ENCODE results near the gene CERS6.
A peak's percentile ranks its signal among the peaks of the same experiment; 100 is the strongest.
"Not testable (repeated sequence)": the region's sequence is repeated elsewhere in the genome, so short reads cannot be mapped to it uniquely, and the experiment has no call there.

CERS6 gene

DNA sequence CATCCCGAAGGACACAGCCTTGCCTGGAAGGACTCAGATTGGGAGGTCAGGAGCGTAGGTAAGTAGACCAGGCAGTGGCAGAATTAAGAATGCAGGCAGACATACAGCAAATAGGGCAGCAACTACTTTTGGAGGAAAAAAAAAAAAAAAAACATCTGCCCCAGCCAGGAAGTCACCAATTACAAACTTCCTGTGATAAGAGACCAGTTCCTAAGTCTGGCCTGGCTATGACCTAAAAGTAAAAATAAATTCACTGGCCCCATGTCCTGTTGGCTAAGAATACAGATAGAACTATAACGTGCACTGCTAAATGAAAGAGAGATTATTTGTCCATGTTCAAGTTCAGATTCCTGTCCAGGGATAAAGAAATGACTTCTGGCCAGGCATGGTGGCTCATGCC is 301.2 kb downstream of the CERS6 start:
- DNase-seq (ENCODE audit: low read depth, low spot score), result no peak
- H3K4me3 ChIP-seq (ENCODE audit: low read length), result no peak overlapping the region

DNA sequence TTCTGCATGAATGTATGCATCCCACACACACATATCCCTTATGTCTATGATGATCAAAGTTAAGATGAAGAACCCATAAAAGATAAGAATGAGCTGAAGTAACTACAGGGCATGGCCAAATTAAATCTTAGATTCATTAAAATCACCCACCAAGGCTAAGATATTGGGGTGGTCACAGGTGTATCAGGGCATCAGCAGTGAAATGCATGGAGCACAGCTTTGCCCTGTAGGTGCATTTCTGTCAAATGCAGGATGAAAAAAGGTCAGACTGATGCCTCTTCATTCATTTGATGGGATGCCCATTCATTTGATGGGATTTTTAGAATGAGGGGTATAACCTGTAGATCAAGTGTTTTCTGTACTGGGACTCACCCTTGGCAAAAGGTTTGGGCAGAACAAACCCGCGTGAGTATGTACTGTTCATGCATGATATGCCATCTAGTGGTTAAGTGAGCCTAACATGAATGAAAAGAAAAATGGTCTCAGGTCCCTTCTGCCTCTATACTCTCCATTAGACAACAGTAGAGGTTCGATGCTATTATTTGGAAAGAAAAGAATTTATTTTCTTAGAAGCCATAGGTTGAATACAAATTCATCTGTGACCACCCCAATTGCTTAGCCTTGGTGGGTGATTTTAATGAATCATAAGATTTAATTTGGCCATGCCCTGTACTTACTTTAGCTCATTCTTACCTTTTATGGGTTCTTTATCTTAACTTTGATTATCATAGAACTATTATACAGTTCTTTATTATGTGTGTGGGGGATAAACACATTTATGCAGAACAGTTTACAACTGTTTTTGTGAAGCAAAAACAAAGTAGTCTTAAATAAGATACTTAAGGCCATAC is 303.1 kb downstream of the CERS6 start:
- no peak overlapping the region for H3K4me3 ChIP-seq (ENCODE audit: low read length)
- peak; percentile 35 for DNase-seq (ENCODE audit: low read depth, low spot score)

DNA sequence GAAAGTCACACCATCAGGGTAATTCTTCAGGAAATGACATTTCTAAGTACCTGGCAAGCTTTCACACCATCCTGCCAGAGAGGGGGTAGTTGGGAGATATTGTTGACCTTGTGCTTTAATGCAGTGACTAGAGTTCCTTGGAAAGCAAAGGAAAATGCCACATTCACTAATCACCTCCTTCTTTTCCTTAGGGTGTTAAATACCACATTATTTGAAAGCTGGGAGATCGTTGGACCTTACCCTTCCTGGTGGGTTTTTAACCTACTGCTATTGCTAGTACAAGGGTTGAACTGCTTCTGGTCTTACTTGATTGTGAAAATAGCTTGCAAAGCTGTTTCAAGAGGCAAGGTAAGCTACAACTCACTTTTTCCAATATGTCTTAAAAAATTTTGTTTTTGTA is 309.3 kb downstream of the CERS6 start:
- no peak overlapping the region for H3K4me3 ChIP-seq (ENCODE audit: low read length)
- no peak for DNase-seq (ENCODE audit: low read depth, low spot score)

DNA sequence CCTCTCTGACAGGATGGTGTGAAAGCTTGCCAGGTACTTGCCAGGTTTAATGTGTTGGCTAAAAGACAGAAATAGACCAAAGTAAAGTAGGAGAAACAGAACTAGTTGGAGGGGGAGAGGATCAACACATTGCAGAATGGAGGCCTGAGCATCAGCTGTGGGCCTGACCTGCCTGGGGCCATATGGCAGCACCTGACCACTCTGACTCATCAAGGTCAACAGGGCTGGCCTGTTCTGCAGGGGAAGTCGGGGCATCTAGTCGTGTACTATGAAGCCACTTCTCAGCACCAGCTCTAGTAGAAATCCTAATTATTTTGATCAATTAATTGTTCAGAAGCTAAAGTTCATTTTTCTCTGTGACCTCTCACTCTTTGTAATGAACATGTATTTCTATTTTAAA is 310.5 kb downstream of the CERS6 start:
- DNase-seq (ENCODE audit: low read depth, low spot score), result no peak
- H3K4me3 ChIP-seq (ENCODE audit: low read length), result no peak overlapping the region

DNA sequence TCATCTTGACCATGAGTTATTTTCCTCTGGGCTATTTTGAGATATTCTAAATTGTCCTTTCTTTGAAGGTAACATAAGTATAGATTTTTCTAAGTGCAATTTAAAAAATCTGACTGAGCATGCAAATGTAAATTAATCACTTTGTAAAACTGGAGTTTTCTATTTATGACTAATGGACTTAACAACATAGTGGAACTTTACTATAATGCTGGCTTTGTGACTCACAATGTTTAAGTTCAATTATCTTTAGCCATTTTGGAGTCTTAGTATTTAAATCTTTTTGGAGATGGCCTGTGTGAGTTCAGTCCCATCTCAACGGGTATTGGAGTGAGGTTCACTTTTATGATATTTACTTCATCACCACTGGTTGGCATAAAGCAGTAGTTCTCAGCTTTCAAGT is 311.2 kb downstream of the CERS6 start:
- DNase-seq (ENCODE audit: low read depth, low spot score), result no peak
- no peak overlapping the region for H3K4me3 ChIP-seq (ENCODE audit: low read length)

DNA sequence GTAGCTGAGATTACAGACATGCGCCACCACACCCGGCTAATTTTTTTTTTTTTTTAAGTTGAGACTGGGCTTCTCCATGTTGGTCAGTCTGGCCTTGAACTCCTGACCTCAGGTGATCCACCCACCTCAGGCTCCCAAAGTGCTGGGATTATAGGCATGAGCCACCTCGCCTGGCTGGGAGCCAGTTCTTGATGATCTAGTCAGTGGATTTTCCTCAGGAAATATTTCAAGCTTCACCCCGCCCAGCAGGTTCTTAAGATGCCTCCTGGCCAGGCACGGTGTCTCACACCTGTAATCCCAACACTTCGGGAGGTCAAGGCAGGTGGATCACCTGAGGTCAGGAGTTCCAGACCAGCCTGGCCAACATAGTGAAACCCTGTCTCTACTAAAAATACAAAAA is 312.3 kb downstream of the CERS6 start:
- not testable (repeated sequence) for DNase-seq (ENCODE audit: low read depth, low spot score); H3K4me3 ChIP-seq (ENCODE audit: low read length)

DNA sequence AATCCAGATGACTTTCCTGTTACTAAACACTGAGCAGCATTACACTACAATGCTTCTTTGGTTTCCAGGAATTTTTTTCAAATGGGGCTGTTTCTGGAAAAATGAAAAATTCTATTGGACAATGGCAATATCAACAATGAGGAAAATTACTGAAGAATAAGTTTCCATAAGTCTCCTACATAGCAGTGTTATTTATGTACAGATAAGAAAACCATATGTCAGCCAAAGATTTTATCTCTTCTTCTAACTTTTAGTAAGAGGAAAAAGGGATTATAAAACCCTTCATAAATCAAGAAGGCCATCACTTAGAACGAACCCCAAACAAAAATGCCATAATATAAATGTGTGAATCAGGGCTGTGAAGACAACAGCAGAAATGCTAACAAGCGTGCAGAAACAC is 314.7 kb downstream of the CERS6 start:
- H3K4me3 ChIP-seq (ENCODE audit: low read length), result no peak overlapping the region
- DNase-seq (ENCODE audit: low read depth, low spot score), result no peak

DNA sequence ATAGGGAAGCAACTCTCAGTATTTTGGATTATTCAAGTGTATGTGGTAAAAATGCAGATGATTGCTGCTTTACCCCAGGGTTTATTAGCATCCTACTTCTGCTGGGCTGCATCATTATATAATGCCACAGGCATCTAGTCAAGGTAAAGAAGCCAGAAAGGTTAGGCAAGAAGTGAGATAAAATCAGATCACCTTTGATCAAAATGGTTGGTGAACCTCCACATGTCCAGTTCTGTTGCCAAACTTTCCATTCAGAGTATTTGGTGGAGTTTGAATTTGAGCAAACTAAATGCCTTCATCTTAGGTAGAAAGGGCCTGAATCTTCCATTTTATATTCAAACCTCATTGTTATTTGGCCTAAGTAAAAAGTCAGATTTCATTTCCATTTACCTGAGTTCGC is 316.6 kb downstream of the CERS6 start:
- no peak overlapping the region for H3K4me3 ChIP-seq (ENCODE audit: low read length)
- no peak for DNase-seq (ENCODE audit: low read depth, low spot score)

DNA sequence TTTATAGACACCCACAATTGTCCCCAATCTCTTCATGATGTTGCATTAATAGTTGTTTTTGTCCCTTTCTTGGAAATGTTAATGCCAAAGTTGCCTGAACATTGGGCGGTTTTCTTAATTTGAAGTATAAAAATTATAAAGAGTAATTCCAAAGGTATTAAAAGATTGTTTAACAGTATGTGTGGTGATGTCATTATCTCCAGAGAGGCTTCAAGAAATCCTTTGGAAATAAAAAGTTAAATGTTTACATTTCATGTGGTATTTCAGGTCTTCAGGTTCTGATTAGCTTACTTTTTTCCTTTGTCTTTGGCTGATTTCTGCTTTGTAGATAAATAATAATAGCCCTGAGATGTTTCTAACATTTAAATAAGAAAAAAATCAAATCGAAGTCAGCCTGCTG is 317.1 kb downstream of the CERS6 start:
- DNase-seq (ENCODE audit: low read depth, low spot score), result no peak
- H3K4me3 ChIP-seq (ENCODE audit: low read length), result no peak overlapping the region

DNA sequence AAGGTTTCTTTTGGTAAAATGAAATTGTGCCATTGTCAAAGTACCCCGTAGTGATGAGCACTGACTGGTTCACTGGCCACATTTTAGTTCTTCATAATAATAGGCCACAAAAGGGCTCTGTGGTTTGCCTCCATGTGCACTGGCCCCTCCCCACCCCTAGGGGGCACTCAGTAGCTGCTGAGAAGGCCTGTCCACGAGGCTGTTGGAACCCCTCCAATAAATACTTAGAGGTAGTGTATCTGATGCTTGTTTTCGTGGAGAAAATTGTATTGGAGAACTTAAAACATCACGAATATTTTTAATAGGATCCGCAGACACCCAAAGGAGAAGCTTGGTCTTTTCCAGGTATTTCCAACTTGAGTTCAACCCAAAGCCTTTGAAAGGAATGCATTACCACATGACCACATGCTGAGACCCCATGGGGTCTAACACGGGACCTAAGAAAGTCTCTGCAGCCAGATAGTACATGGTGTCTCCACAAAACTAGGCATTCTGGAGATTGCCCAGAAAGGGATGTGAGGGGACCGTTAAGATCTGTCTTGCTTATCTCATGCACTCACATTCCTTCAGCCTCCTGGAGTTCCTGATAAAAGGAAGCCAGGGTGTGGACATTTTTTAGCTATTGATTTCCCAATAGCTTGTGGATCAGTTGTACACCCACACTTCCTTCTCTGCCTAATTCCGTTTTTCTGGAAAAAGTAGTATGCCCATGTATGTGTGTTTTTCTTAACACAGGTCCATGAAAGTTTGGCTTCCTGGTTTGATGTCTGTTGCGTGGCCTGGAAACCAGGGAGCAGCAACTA is 317.8 kb downstream of the CERS6 start:
- H3K4me3 ChIP-seq (ENCODE audit: low read length), result no peak overlapping the region
- DNase-seq (ENCODE audit: low read depth, low spot score), result peak; percentile 40

DNA sequence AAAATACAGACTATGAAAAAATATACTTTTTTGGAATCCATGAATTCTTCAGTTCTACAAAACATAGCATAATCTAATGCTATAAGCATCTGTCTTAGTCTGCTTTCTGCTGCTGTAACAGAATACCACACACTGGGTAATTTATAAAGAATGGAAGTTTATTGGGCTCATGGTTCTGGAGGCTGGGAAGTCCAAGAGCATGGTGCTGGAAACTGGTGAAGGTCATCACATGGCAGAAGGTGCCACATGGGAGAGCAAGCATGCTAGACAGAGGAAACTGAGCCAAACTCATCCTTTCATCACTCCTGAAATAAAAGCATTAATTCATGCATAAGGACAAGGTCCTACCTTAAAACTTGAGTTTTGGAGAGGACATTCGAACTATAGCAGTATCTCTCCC is 319.8 kb downstream of the CERS6 start:
- H3K4me3 ChIP-seq (ENCODE audit: low read length), result no peak overlapping the region
- DNase-seq (ENCODE audit: low read depth, low spot score), result no peak

DNA sequence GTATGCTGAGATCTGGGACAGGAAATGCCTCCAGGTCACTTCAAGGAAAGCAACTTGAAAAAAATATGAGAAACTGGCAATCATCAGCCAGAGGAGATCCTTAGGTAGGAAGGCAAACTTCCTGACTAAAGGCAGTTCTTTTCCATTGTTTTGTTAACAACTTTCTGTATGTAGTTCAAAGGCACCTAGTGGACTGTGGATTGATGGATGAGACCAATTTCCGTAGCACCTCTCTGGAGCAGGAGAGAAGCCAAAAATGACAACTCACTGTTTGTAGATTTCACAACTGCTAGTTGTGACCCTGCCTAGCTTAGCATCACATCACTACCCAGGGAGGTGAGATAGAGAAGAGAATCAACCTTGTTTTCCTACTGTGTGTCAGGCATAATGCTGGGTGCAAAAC is 324.6 kb downstream of the CERS6 start:
- DNase-seq (ENCODE audit: low read depth, low spot score), result no peak
- H3K4me3 ChIP-seq (ENCODE audit: low read length), result no peak overlapping the region

DNA sequence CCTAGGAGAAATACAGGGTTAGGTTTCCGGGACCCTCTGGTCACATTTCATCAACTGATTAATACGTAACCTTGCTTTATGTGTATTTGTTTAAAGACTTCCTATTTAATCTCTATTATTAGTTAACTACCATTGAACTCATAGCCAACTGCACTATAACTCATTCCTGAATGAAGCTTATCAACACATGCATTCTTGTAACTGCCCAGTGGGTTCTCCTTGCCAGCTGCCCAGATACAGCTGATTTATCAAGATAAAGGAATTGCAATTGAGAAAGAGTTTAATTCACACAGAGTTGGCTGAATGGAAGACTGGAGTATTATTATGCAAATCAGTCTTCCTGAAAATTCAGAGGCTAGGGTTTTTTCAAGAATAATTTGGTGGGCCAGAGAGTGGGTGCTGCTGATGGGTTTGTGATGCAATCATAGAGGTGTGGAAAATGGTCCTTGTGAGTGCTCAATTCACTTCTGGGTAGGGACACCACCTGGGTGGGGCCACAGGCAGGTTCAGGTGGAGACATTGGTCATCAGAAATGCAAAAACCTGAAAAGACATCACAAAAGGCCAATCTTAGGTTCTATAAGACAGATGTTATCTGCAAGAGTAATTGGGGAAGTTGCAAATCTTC is 325.2 kb downstream of the CERS6 start:
- DNase-seq (ENCODE audit: low read depth, low spot score), result no peak
- H3K4me3 ChIP-seq (ENCODE audit: low read length), result no peak overlapping the region

DNA sequence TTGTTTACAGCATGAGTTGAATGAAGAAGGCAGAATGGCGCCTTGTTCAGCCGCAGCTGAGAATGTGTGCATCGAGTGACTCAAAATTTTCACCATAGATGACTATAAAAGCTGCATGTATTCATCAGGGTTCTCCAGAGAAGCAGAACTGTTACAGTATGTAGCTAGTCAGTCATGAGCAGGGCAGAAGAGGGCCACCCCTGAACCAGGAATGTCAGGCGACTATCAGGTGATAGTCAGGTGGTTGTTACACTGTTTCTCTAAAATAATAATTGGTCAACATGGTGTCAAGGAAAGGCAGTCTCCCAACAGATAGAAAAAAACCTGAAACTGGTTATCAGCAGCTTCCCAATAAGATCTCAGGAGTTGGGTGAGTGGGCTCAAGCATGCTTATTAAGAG is 326.2 kb downstream of the CERS6 start:
- H3K4me3 ChIP-seq (ENCODE audit: low read length), result no peak overlapping the region
- no peak for DNase-seq (ENCODE audit: low read depth, low spot score)

DNA sequence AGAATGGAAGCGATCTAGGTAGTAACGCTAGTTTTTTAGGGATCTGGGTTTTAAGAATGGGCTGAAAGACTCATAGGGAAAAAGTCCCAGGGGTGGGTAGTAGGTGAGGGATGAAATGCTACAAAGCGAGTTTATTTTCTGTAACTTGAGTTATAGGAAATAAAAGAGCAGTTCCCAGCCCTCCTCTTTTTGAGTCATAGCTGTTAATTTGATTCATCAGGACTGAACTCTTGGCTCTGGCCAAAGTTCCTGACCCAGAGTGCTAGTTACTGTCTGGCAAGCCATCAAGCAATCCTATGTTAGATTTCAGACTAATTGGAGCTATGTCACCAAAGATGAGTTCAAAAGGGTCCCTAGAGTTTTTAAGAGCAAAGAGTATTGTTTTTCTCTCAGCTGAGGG is 328.9 kb downstream of the CERS6 start:
- H3K4me3 ChIP-seq (ENCODE audit: low read length), result no peak overlapping the region
- no peak for DNase-seq (ENCODE audit: low read depth, low spot score)

DNA sequence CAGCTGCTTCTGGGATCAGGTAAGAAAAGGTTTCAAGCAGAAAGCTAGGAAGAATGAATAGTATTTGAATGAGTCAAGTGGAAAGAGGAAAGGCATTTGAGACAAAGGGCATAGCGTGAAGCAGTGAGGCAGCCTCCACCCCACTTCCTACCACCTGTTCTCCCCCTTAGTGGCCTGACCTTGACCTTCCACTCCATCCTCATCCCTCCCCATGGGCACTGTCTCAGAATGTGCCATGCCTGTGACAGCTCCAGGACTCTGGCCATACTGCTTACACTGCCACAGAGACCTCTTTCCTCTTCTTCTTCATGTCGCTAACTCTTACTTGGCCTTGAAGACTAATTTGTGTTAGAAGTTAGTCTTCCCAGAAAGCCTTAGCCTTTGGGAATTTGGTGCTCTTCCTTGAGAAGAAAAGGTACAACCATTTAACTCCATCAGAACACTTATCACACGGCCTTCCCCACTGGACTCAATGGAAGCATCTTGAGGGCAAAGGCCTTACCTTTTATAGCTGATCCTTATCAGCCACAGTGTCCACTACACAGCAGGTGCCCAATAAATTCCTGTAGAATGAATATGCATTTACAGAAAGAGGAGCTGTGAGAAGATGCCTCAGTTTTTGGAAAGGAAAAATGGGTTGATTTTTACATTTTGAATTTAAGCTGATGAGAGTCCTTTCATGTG is 331.2 kb downstream of the CERS6 start:
- no peak overlapping the region for H3K4me3 ChIP-seq (ENCODE audit: low read length)
- no peak for DNase-seq (ENCODE audit: low read depth, low spot score)

DNA sequence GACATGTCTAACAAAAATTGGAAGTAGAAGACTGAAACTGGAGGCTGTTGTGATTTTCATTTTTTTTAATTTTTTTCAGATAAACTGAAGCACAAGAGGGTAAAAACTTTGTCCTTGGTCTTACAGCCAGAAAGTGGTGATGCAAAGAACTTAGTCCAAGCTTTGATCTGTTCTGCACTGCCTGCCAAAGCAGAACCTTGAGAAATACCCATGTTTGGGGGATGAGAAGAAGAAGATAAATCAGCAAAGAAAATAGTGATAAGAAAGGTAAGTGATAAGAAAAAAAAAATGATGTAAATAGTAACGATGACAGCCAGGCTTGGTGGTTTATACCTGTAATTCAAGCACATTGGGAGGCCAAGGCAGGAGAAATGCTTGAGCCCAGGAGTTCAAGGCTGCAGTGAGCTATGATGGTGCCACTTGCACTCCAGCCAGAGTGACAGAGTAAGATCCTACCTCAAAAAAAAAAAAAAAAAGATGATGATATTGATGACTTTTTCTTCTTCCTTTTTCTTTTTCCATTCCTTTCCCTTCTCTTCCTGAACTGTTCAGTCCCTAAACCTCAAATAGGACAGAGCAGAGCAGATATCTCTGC is 331.8 kb downstream of the CERS6 start:
- no peak overlapping the region for H3K4me3 ChIP-seq (ENCODE audit: low read length)
- no peak for DNase-seq (ENCODE audit: low read depth, low spot score)

DNA sequence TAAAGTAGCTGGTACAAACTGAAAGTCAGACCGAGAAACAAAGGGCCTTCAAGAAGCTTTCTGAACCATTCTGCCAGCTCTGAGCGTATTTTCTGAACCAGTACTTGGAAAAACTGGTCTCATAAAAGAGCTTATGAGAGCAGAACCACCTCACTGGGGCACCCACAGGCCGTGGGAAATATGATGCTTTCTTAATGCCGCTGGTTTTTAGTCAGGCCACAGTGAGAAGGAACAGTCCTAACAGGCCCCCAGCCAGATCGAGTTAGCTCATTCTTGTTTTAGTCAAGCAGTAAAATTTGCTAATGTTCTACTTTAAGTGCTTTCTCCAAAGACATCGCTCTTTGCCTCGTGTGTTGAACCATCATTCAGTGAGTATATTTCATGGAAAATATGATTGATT is 333.7 kb downstream of the CERS6 start:
- DNase-seq (ENCODE audit: low read depth, low spot score), result no peak

DNA sequence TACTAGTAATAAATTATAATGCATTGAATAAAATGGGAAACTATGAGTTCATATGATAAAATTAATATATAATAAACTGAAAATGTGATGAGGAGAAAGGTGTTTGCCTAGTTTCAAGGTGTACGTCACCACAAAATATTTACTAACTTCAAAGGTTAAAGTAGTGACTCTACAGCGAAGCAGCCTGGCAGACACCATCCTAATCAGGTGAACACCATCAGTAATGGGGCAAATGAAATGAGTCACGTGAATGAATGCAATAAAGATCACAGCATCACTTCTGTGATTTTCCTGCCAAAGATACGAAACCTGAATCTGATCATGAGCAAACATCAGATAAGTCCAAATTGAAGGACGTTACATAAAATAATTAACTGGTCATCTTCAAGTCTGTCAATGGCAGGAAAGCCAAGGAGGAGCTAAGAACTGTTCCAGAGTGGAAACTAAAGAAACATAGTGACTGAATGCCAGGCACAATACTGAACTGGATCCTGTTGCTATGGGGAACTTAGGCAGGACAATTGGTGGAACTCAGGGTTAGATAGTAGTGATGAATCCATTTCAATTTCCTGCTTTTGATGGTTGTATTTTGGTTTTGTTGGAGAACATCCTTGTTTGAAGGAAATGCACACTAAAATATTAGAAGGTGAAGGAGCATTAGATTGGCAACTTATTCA is 334.3 kb downstream of the CERS6 start:
- H3K4me3 ChIP-seq (ENCODE audit: low read length), result no peak overlapping the region
- DNase-seq (ENCODE audit: low read depth, low spot score), result no peak

More for the DNA sequence above, 333.7 kb downstream of the CERS6 start:
- no peak overlapping the region for H3K4me3 ChIP-seq (ENCODE audit: low read length)
